SIG-M5 (cell line): ENCODE measurements around the gene RBL2.
"Not testable (repeated sequence)": the region's sequence is repeated elsewhere in the genome, so short reads cannot be mapped to it uniquely, and the experiment has no call there.

ENCODE experiments used
- DNase-seq: peaks from one replicate; lab custom pipeline; 2025; lab: John Stamatoyannopoulos, UW

RBL2 gene

GRCh38 chr16:53507464-53508179 is 73.4 kb downstream of the RBL2 start:
- DNase-seq = no peak

- no peak for DNase-seq
Observed at GRCh38 chr16:53509906-53510703, 75.8 kb downstream of the RBL2 start.

- no peak for DNase-seq
Observed at GRCh38 chr16:53510704-53511070, 76.4 kb downstream of the RBL2 start.

- no peak for DNase-seq
Observed at GRCh38 chr16:53511084-53511402, 76.8 kb downstream of the RBL2 start.

- no peak for DNase-seq
Observed at GRCh38 chr16:53511403-53512280, 77.4 kb downstream of the RBL2 start.

- not testable (repeated sequence) for DNase-seq
Observed at GRCh38 chr16:53512795-53513194, 78.5 kb downstream of the RBL2 start.

GRCh38 chr16:53515259-53515658 is 81.0 kb downstream of the RBL2 start:
- no peak for DNase-seq

- no peak for DNase-seq
Observed at GRCh38 chr16:53515811-53516210, 81.5 kb downstream of the RBL2 start.

GRCh38 chr16:53517851-53518250 is 83.6 kb downstream of the RBL2 start:
- DNase-seq = no peak

- no peak for DNase-seq
Observed at GRCh38 chr16:53518550-53519416, 84.5 kb downstream of the RBL2 start.

- no peak for DNase-seq
Observed at GRCh38 chr16:53519417-53520091, 85.3 kb downstream of the RBL2 start.

GRCh38 chr16:53523126-53523804 is 89.0 kb downstream of the RBL2 start:
- no peak for DNase-seq

- DNase-seq = no peak
Observed at GRCh38 chr16:53523971-53524548, 89.8 kb downstream of the RBL2 start.

GRCh38 chr16:53528797-53529196 is 94.5 kb downstream of the RBL2 start:
- DNase-seq = no peak

GRCh38 chr16:53529513-53529912 is 95.2 kb downstream of the RBL2 start:
- no peak for DNase-seq

- no peak for DNase-seq
Observed at GRCh38 chr16:53530046-53530445, 95.8 kb downstream of the RBL2 start.

- no peak for DNase-seq
Observed at GRCh38 chr16:53530741-53531140, 96.5 kb downstream of the RBL2 start.

- no peak for DNase-seq
Observed at GRCh38 chr16:53534206-53534605, 99.9 kb downstream of the RBL2 start.

GRCh38 chr16:53537626-53538025 is 103.4 kb downstream of the RBL2 start:
- no peak for DNase-seq

- DNase-seq = not testable (repeated sequence)
Observed at GRCh38 chr16:53539346-53539745, 105.1 kb downstream of the RBL2 start.
